IgD-negative memory B cell (primary cell): ENCODE measurements around the gene TBC1D22A. TPM values are rescaled to one million over a fixed set of nuclear protein-coding genes. Genes with fewer than 3 reads are reported as not detected.

Source experiments
- H3K27ac Mint-ChIP-seq, 3 donors: one replicate each; pipeline ENCODE4 v1.8.0; 2020 to 2022; ENCODE audit warnings: mild to moderate bottlenecking in 3 of 3, mixed read lengths in 3 of 3, moderate library complexity in 1 of 3
- H3K27me3 Mint-ChIP-seq: one replicate; pipeline ENCODE4 v1.8.0; 2021; ENCODE audit warnings: mixed read lengths
- H3K36me3 Mint-ChIP-seq: one replicate; pipeline ENCODE4 v1.8.0; 2020; ENCODE audit warnings: mild to moderate bottlenecking, mixed read lengths
- H3K4me1 Mint-ChIP-seq, 3 donors: one replicate each; pipeline ENCODE4 v1.8.0; 2020 to 2022; ENCODE audit warnings: mixed read lengths in 3 of 3, mild to moderate bottlenecking in 1 of 3
- H3K4me3 Mint-ChIP-seq, 4 donors: one replicate each; pipeline ENCODE4 v1.8.0; 2020 to 2022; ENCODE audit warnings: mild to moderate bottlenecking in 4 of 4, mixed read lengths in 4 of 4, moderate library complexity in 3 of 4
- H3K9me3 Mint-ChIP-seq, 3 donors: one replicate each; pipeline ENCODE4 v1.8.0; 2020 to 2021; ENCODE audit warnings: mixed read lengths in 3 of 3, mild to moderate bottlenecking in 1 of 3
- polyA plus RNA-seq: library from polyadenylated mRNA; unstranded; fragments of 300-500 nt; fragmentation: Illumina TruSeq; gene quantifications from one replicate; pipeline ENCODE4 v1.2.3, GENCODE V29; 2021

The TBC1D22A gene
- polyA plus RNA-seq, 1 donor from 2014 or later = 64.3 TPM

GRCh38 chr22:47210112-47210657, 447.7 kb downstream of the TBC1D22A start:
- H3K4me3 Mint-ChIP-seq = no peak overlapping the region

GRCh38 chr22:47210686-47211085, 448.2 kb downstream of the TBC1D22A start:
- H3K4me3 Mint-ChIP-seq = no peak overlapping the region
- no peaks in the 10 kb centered on the region for H3K9me3 Mint-ChIP-seq

More at GRCh38 chr22:47210112-47210657, 447.7 kb downstream of the TBC1D22A start:
- Mint-ChIP-seq H3K36me3 (no peaks in the 10 kb centered on the region), H3K4me1 (no peaks in the 10 kb centered on the region), H3K27me3 (peaks cover 1% of the 10 kb centered on the region), H3K9me3 (no peaks in the 10 kb centered on the region), H3K27ac (peak overlapping the region in 1 of 3 donors; percentile 59)

GRCh38 chr22:47213571-47214230, 451.3 kb downstream of the TBC1D22A start:
- H3K36me3 Mint-ChIP-seq = no peaks in the 10 kb centered on the region
- H3K4me3 Mint-ChIP-seq = peak overlapping the region in 1 of 4 donors; percentile 61
- no peak overlapping the region for H3K27ac Mint-ChIP-seq
- H3K27me3 Mint-ChIP-seq = no peaks in the 10 kb centered on the region
- H3K4me1 Mint-ChIP-seq = no peaks in the 10 kb centered on the region
- H3K9me3 Mint-ChIP-seq = no peaks in the 10 kb centered on the region

More at GRCh38 chr22:47210686-47211085, 448.2 kb downstream of the TBC1D22A start:
- Mint-ChIP-seq H3K4me1 (no peaks in the 10 kb centered on the region), H3K27me3 (peaks cover 1% of the 10 kb centered on the region), H3K36me3 (no peaks in the 10 kb centered on the region), H3K27ac (peak overlapping the region in 1 of 3 donors; percentile 59)

GRCh38 chr22:47215851-47216250, 453.4 kb downstream of the TBC1D22A start:
- no peaks in the 10 kb centered on the region for H3K36me3 Mint-ChIP-seq
- no peaks in the 10 kb centered on the region for H3K9me3 Mint-ChIP-seq
- no peaks in the 10 kb centered on the region for H3K27me3 Mint-ChIP-seq
- peak overlapping the region in 1 of 3 donors; percentile 2 for H3K27ac Mint-ChIP-seq
- H3K4me1 Mint-ChIP-seq = no peaks in the 10 kb centered on the region
- H3K4me3 Mint-ChIP-seq = no peak overlapping the region

- peak overlapping the region in 1 of 3 donors; percentile 78 for H3K27ac Mint-ChIP-seq
- H3K36me3 Mint-ChIP-seq = peaks cover 3% of the 10 kb centered on the region
- no peaks in the 10 kb centered on the region for H3K4me1 Mint-ChIP-seq
- H3K9me3 Mint-ChIP-seq = no peaks in the 10 kb centered on the region
- H3K27me3 Mint-ChIP-seq = no peaks in the 10 kb centered on the region
- H3K4me3 Mint-ChIP-seq = no peak overlapping the region
Observed at GRCh38 chr22:47218671-47219070, 456.2 kb downstream of the TBC1D22A start.

- Mint-ChIP-seq H3K4me3 (no peak overlapping the region), H3K27me3 (no peaks in the 10 kb centered on the region), H3K4me1 (no peaks in the 10 kb centered on the region), H3K27ac (no peak overlapping the region), H3K9me3 (no peaks in the 10 kb centered on the region), H3K36me3 (peaks cover 3% of the 10 kb centered on the region)
Observed at GRCh38 chr22:47219789-47220188, 457.3 kb downstream of the TBC1D22A start.

GRCh38 chr22:47220752-47221151, 458.3 kb downstream of the TBC1D22A start:
- H3K4me3 Mint-ChIP-seq = no peak overlapping the region
- H3K4me1 Mint-ChIP-seq = no peaks in the 10 kb centered on the region
- peaks cover 3% of the 10 kb centered on the region for H3K36me3 Mint-ChIP-seq
- no peaks in the 10 kb centered on the region for H3K27me3 Mint-ChIP-seq
- H3K27ac Mint-ChIP-seq = no peak overlapping the region
- H3K9me3 Mint-ChIP-seq = no peaks in the 10 kb centered on the region

GRCh38 chr22:47221840-47222615, 459.6 kb downstream of the TBC1D22A start:
- Mint-ChIP-seq H3K9me3 (no peaks in the 10 kb centered on the region), H3K4me1 (no peaks in the 10 kb centered on the region), H3K36me3 (peaks cover 3% of the 10 kb centered on the region), H3K4me3 (no peak overlapping the region), H3K27me3 (no peaks in the 10 kb centered on the region), H3K27ac (peak overlapping the region in 1 of 3 donors; percentile 80)

Other genes with a start within 250 kb of the TBC1D22A start
- gene CELSR1, start 225.0 kb upstream of the TBC1D22A start, polyA plus RNA-seq = 5.2 TPM
- 18.4 TPM for gene GRAMD4, start 142.3 kb upstream of the TBC1D22A start, polyA plus RNA-seq
- 11.7 TPM for gene CERK, start 24.4 kb upstream of the TBC1D22A start, polyA plus RNA-seq